ENCODE results near the gene BACE1-AS.
"Not testable (repeated sequence)": the region's sequence is repeated elsewhere in the genome, so short reads cannot be mapped to it uniquely, and the experiment has no call there.

The BACE1-AS gene

DNA sequence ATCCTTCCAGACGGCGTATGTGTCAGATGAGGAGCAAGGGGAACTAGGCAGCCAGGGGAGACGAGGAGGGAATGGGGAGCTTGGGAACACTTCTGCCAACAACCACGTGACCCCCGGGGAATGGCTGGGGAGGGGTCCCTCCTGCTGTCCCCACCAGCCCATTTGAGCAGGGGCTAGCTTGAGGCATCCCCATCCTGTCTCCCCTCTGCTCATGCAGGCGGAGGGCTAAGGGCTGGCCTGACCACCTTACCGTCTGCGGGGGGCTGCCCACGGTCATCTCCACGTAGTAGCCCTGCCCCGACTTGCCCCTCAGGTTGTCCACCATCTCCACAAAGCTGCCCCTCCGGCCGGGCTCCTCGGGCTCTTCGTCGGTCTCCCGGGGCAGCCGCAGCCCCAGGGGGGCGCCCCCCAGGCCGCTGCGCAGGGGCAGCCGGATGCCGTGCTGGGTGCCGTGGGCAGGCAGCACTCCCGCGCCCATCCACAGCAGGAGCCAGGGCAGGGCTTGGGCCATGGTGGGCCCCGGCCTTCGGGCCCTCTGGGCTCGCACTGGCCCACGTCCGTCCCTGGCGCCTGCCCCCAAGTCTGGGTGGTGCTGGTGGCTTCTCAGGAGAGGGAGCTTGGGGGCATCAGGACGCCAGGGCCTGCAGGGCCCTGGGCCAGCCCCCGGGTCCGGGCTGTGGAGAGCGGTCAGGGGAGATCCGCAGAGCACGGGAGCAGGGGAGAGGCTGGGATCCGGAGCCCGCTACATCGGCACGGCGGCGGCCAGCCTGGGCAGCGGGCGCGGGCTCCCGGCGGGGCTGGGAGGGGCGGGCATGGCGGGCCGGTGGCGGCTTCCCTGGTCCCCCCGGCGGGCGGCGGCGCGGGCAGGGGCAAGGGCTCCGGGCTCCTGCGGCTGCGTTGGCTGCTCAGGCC is 24.4 kb downstream of the BACE1-AS start:
- no peaks in the 10 kb centered on the region for H3K9me3 Mint-ChIP-seq
- peak in 2 of 3 experiments; percentile 4 to 6 for DNase-seq
- H3K27ac Mint-ChIP-seq: no peak overlapping the region

GRCh38 chr11:117316197-117316961 is 25.2 kb downstream of the BACE1-AS start, which contains the start of gene BACE1:
Gene BACE1 (minus strand): TSS chr11:117316256. CDS start chr11:117315795, 461 bp downstream.
- Mint-ChIP-seq H3K4me1 (ENCODE audit: low read depth in 2 of 2) (peaks cover 6 to 8% of the 10 kb centered on the region in 2 donors), H3K36me3 (ENCODE audit: insufficient read depth) (peaks cover 3% of the 10 kb centered on the region)
- peak in 1 of 3 experiments; percentile 6 for DNase-seq

More for the DNA sequence above, 24.4 kb downstream of the BACE1-AS start:
- H3K4me3 Mint-ChIP-seq: peak overlapping the region; percentile 56 to 70
- peaks cover 3% of the 10 kb centered on the region for H3K36me3 Mint-ChIP-seq (ENCODE audit: insufficient read depth)
- peaks cover 15 to 56% of the 10 kb centered on the region in 2 donors for H3K27me3 Mint-ChIP-seq
- peaks cover 6 to 8% of the 10 kb centered on the region in 2 donors for H3K4me1 Mint-ChIP-seq (ENCODE audit: low read depth in 2 of 2)
- peak; percentile 75 for ATAC-seq (replicated peaks)

GRCh38 chr11:117318738-117319137 is 27.6 kb downstream of the BACE1-AS start:
- ATAC-seq (replicated peaks): no peak
- Mint-ChIP-seq H3K4me3 (no peak overlapping the region), H3K36me3 (ENCODE audit: insufficient read depth) (peaks cover 3% of the 10 kb centered on the region), H3K4me1 (ENCODE audit: low read depth in 2 of 2) (peaks cover 6 to 8% of the 10 kb centered on the region in 2 donors), H3K27ac (no peak overlapping the region), H3K9me3 (no peaks in the 10 kb centered on the region), H3K27me3 (peaks cover 8 to 38% of the 10 kb centered on the region in 2 donors)
- no peak for DNase-seq

More at GRCh38 chr11:117316197-117316961, 25.2 kb downstream of the BACE1-AS start, which contains the start of gene BACE1:
- Mint-ChIP-seq H3K4me3 (peak within 1 kb of the TSS; percentile 56 to 70), H3K9me3 (no peaks in the 10 kb centered on the region), H3K27ac (no peak within 1 kb of the TSS), H3K27me3 (peaks cover 15 to 56% of the 10 kb centered on the region in 2 donors)
- peak; percentile 45 for ATAC-seq (replicated peaks)

DNA sequence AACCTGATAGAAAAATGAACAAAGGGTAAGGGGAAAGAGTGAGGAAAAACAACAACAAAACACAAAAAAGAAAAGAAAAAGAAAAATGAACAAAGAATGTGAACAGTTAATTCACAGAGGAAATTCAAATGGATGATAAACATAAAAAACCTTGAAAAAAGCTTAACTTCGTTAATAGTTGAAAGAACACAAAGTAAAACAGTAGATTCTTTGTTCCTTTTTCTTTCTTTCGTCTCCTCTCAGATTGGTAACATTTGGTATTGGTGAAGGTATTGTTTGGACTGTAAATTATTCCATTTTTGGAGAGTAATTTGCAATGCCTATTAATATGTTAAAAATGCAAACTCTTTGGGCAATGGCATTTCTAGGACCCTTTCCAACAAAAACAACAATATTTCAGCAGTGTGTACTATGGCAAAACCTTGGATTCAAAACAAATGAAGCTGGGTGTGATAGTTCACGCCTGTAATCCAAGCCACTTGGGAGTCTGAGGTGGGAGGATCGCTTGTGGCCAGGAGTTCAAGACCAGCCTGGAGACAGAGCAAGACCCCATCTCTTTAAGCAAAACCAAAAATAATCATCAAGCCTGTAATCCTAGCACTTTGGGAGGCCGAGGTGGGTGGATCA is 28.2 kb downstream of the BACE1-AS start:
- H3K9me3 Mint-ChIP-seq: no peaks in the 10 kb centered on the region

DNA sequence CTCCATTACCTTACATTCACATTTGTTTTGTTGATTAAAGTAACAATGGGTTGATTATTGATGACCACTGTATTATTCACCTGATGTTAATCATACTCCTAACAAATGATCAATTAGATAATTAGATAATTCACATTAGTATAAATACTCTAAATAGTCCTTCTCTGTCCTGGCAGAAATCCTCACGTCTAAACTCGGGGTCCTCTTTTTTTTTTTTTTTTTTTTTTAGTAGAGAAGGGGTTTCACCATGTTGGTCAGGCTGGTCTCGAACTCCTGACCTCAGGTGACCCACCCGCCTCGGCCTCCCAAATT is 36.1 kb downstream of the BACE1-AS start:
- not testable (repeated sequence) for H3K36me3 Mint-ChIP-seq (ENCODE audit: insufficient read depth); H3K27me3 Mint-ChIP-seq; ATAC-seq (replicated peaks); H3K27ac Mint-ChIP-seq; H3K9me3 Mint-ChIP-seq; H3K4me1 Mint-ChIP-seq (ENCODE audit: low read depth in 2 of 2); DNase-seq
- peak overlapping the region in 1 of 2 donors; percentile 48 for H3K4me3 Mint-ChIP-seq

More for the DNA sequence above, 28.2 kb downstream of the BACE1-AS start:
- H3K4me1 Mint-ChIP-seq (ENCODE audit: low read depth in 2 of 2): peaks cover 6% of the 10 kb centered on the region in 2 donors
- H3K36me3 Mint-ChIP-seq (ENCODE audit: insufficient read depth): peaks cover 3% of the 10 kb centered on the region
- no peak overlapping the region for H3K27ac Mint-ChIP-seq
- DNase-seq (no peak), ATAC-seq (replicated peaks) (no peak)
- H3K4me3 Mint-ChIP-seq: no peak overlapping the region
- peaks cover 8 to 32% of the 10 kb centered on the region in 2 donors for H3K27me3 Mint-ChIP-seq

- Mint-ChIP-seq H3K9me3 (no peaks in the 10 kb centered on the region), H3K4me1 (ENCODE audit: low read depth in 2 of 2) (peaks cover 5 to 7% of the 10 kb centered on the region in 2 donors), H3K27ac (no peak within 1 kb of the TSS), H3K4me3 (peak within 1 kb of the TSS in 1 of 2 donors; percentile 48), H3K36me3 (ENCODE audit: insufficient read depth) (no peaks in the 10 kb centered on the region), H3K27me3 (no peaks in the 10 kb centered on the region)
- ATAC-seq (replicated peaks) (peak; percentile 92), DNase-seq (peak; percentile 92 to 93 (median 92))
Observed at GRCh38 chr11:117327567-117328374, 36.6 kb downstream of the BACE1-AS start, which contains the start of gene CEP164. Gene CEP164 (plus strand): TSS chr11:117327854. CDS start chr11:117338587, 10,733 bp downstream.

DNA sequence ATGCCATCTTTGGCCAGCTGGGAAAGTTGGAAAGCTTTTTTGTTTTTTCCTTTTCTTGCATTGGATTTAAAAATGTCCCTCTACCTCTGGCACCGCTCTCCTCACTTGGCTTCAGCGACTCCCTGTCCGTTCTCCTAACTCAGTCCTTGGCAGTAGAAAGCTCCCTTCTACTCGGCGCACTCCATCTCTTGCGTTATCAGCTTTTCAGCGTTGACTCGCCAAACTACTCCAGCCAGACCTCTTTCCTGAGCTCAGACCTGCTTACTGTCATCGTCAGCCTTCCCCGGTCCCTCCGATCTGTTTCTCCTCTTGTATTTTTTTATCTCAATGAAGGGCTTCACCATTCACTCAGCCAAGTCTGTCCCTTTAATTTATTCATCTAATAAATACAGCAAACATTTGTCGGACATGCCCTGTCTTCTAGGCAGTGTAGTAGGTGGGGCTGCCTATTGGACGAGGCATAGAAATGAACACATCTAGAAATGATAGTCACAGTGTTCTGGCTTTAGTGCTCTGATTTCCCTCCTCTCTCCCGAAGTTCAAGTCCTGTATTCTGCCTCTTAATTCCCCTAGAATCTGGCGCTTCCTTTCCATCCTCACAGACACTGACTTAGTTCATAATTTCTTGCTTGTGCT is 37.3 kb downstream of the BACE1-AS start:
- Mint-ChIP-seq H3K36me3 (ENCODE audit: insufficient read depth) (no peaks in the 10 kb centered on the region), H3K27me3 (no peaks in the 10 kb centered on the region), H3K4me3 (no peak overlapping the region), H3K4me1 (ENCODE audit: low read depth in 2 of 2) (peaks cover 5 to 7% of the 10 kb centered on the region in 2 donors), H3K27ac (no peak overlapping the region), H3K9me3 (no peaks in the 10 kb centered on the region)
- ATAC-seq (replicated peaks) (peak; percentile 5), DNase-seq (no peak)

- Mint-ChIP-seq H3K36me3 (ENCODE audit: insufficient read depth) (peaks cover 14% of the 10 kb centered on the region), H3K4me3 (no peak overlapping the region), H3K27me3 (no peaks in the 10 kb centered on the region), H3K4me1 (ENCODE audit: low read depth in 2 of 2) (peaks cover 8 to 9% of the 10 kb centered on the region in 2 donors), H3K27ac (no peak overlapping the region), H3K9me3 (no peaks in the 10 kb centered on the region)
- no peak for ATAC-seq (replicated peaks)
- DNase-seq: no peak
Observed at GRCh38 chr11:117332843-117333242, 41.7 kb downstream of the BACE1-AS start.

- ATAC-seq (replicated peaks) (no peak), DNase-seq (no peak)
- Mint-ChIP-seq H3K4me1 (ENCODE audit: low read depth in 2 of 2) (peaks cover 10 to 13% of the 10 kb centered on the region in 2 donors), H3K36me3 (ENCODE audit: insufficient read depth) (peaks cover 18% of the 10 kb centered on the region), H3K9me3 (no peaks in the 10 kb centered on the region), H3K27ac (peak overlapping the region in 1 of 2 donors; percentile 52), H3K4me3 (no peak overlapping the region), H3K27me3 (no peaks in the 10 kb centered on the region)
Observed at GRCh38 chr11:117333917-117334316, 42.8 kb downstream of the BACE1-AS start.

- H3K27me3 Mint-ChIP-seq: no peaks in the 10 kb centered on the region
- ATAC-seq (replicated peaks) (no peak), DNase-seq (no peak)
- no peaks in the 10 kb centered on the region for H3K9me3 Mint-ChIP-seq
- H3K36me3 Mint-ChIP-seq (ENCODE audit: insufficient read depth): peaks cover 28% of the 10 kb centered on the region
- no peak overlapping the region for H3K27ac Mint-ChIP-seq
- H3K4me3 Mint-ChIP-seq: no peak overlapping the region
- H3K4me1 Mint-ChIP-seq (ENCODE audit: low read depth in 2 of 2): peaks cover 9 to 11% of the 10 kb centered on the region in 2 donors
Observed at GRCh38 chr11:117334896-117335295, 43.8 kb downstream of the BACE1-AS start.

DNA sequence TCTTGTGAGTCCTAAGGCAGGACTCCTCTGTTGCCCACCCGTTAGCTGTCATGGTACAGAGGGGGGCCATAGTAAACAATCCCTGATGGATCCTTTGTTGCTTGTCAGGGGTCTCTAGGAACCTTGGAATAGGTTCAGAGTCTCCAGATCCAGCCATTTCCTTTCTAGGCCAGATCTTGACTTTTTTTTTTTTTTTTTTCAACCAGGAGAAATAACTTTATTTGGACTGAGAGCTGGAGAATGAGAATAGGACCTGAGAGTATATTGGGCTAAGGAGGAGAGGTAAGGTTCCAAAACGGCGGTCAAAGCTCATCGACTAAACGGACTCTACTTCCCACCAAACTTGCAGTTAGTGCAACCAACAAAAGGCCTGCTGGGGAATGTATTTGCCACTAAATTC is 44.3 kb downstream of the BACE1-AS start:
- Mint-ChIP-seq H3K4me1 (ENCODE audit: low read depth in 2 of 2) (peaks cover 6 to 8% of the 10 kb centered on the region in 2 donors), H3K9me3 (no peaks in the 10 kb centered on the region), H3K27ac (no peak overlapping the region), H3K4me3 (no peak overlapping the region), H3K27me3 (no peaks in the 10 kb centered on the region), H3K36me3 (ENCODE audit: insufficient read depth) (peaks cover 32% of the 10 kb centered on the region)
- DNase-seq: no peak
- ATAC-seq (replicated peaks): no peak

- Mint-ChIP-seq H3K4me3 (no peak overlapping the region), H3K9me3 (no peaks in the 10 kb centered on the region), H3K27ac (peak overlapping the region in 1 of 2 donors; percentile 3), H3K27me3 (no peaks in the 10 kb centered on the region), H3K4me1 (ENCODE audit: low read depth in 2 of 2) (peaks cover 5 to 8% of the 10 kb centered on the region in 2 donors), H3K36me3 (ENCODE audit: insufficient read depth) (peaks cover 36% of the 10 kb centered on the region)
- ATAC-seq (replicated peaks): no peak
- DNase-seq: no peak
Observed at GRCh38 chr11:117337076-117337475, 45.9 kb downstream of the BACE1-AS start.
